Measurements from ENCODE around the gene HS6ST3. TPM values are rescaled to one million over a fixed set of nuclear protein-coding genes. Genes with fewer than 3 reads are reported as not detected.
A peak's percentile ranks its signal among the peaks of the same experiment; 100 is the strongest.
"Not testable (repeated sequence)": the region's sequence is repeated elsewhere in the genome, so short reads cannot be mapped to it uniquely, and the experiment has no call there.

Gene HS6ST3
- under 1 TPM in 2 of 4 donors, not detected in 2; 0.16 to 0.27 TPM for total RNA-seq

- in situ Hi-C loops (cut with MboI; ENCODE audit: low pct_ligation_motif_present in 1 of 4, low pct_unique_long_range_greater_than_20kb in 1 of 4, low sequenced_read_pairs in 3 of 4): no loop called here
- DNase-seq: no peak
- H3K27me3 ChIP-seq: peaks cover 79% of the 10 kb centered on the region
- H3K9me3 ChIP-seq: no peaks in the 10 kb centered on the region
- no peak within 1 kb of the TSS for H3K27ac ChIP-seq
- peak within 1 kb of the TSS in 3 of 4 donors; percentile 22 to 57 (median 33) for H3K4me3 ChIP-seq
- H3K4me1 ChIP-seq: peaks cover 3 to 10% (median 6%) of the 10 kb centered on the region in 4 donors
- intact Hi-C loops (cut with DNase I; ENCODE audit: low total_unique reads): no loop called here
- TF ChIP-seq POLR2A (IDR thresholded peaks at IDR 0.05): no peak
- no peak for TF ChIP-seq CTCF (IDR thresholded peaks at IDR 0.05)
- no peak for TF ChIP-seq POLR2AphosphoS5 (IDR thresholded peaks at IDR 0.05)
- TF ChIP-seq EP300 (IDR thresholded peaks at IDR 0.05; ENCODE audit: low read depth): no peak
- WGBS, 2 donors (ENCODE audit: low coverage in 1 of 2): 3 to 20% methylated on average over 2 to 35 of the region's 35 CpGs
- H3K36me3 ChIP-seq: no peaks in the 10 kb centered on the region
Measured at GRCh38 chr13:96089749-96090239, at the start of gene HS6ST3. Gene HS6ST3, plus strand, starts transcription at chr13:96090107.

GRCh38 chr13:96041326-96042110 lies 48.4 kb upstream of the HS6ST3 start:
- no peaks in the 10 kb centered on the region for H3K27me3 ChIP-seq
- WGBS, 2 donors (ENCODE audit: low coverage in 1 of 2): 90% methylated on average over 4 of the region's 4 CpGs; no CpG with 5 or more reads in 1 of the 2 donors
- H3K4me3 ChIP-seq: no peak overlapping the region
- no peaks in the 10 kb centered on the region for H3K36me3 ChIP-seq
- H3K9me3 ChIP-seq: peaks cover 0 to 4% of the 10 kb centered on the region in 2 donors
- H3K4me1 ChIP-seq: no peaks in the 10 kb centered on the region
- in situ Hi-C loops (cut with MboI; ENCODE audit: low pct_ligation_motif_present in 1 of 4, low pct_unique_long_range_greater_than_20kb in 1 of 4, low sequenced_read_pairs in 3 of 4) (loop anchor here in 2 of 4 donors (25.0 kb wide), 2 partner anchors 771 to 921 kb away; no protein-coding TSS in a partner anchor), intact Hi-C loops (cut with DNase I; ENCODE audit: low total_unique reads) (no loop called here)
- H3K27ac ChIP-seq: no peak overlapping the region
- DNase-seq: no peak
- TF ChIP-seq CTCF (IDR thresholded peaks at IDR 0.05): no peak
- no peak for TF ChIP-seq POLR2AphosphoS5 (IDR thresholded peaks at IDR 0.05)
- no peak for TF ChIP-seq EP300 (IDR thresholded peaks at IDR 0.05; ENCODE audit: low read depth)
- TF ChIP-seq POLR2A (IDR thresholded peaks at IDR 0.05): no peak

GRCh38 chr13:96044238-96044637 lies 45.7 kb upstream of the HS6ST3 start:
- intact Hi-C loops (cut with DNase I; ENCODE audit: low total_unique reads) (no loop called here), in situ Hi-C loops (cut with MboI; ENCODE audit: low pct_ligation_motif_present in 1 of 4, low pct_unique_long_range_greater_than_20kb in 1 of 4, low sequenced_read_pairs in 3 of 4) (loop anchor here in 2 of 4 donors (25.0 kb wide), 2 partner anchors 768 to 918 kb away; no protein-coding TSS in a partner anchor)
- H3K27me3 ChIP-seq: no peaks in the 10 kb centered on the region
- H3K36me3 ChIP-seq: no peaks in the 10 kb centered on the region
- TF ChIP-seq POLR2AphosphoS5 (IDR thresholded peaks at IDR 0.05): no peak
- no peak for TF ChIP-seq EP300 (IDR thresholded peaks at IDR 0.05; ENCODE audit: low read depth)
- H3K4me1 ChIP-seq: no peaks in the 10 kb centered on the region
- 75 to 83% methylated on average over 1 of the region's 1 CpG for WGBS, 2 donors (ENCODE audit: low coverage in 1 of 2)
- H3K27ac ChIP-seq: no peak overlapping the region
- H3K4me3 ChIP-seq: no peak overlapping the region
- H3K9me3 ChIP-seq: peaks cover 0 to 4% of the 10 kb centered on the region in 2 donors
- DNase-seq: no peak

- H3K36me3 ChIP-seq; H3K4me1 ChIP-seq; H3K27me3 ChIP-seq; H3K27ac ChIP-seq; intact Hi-C loops (cut with DNase I; ENCODE audit: low total_unique reads); DNase-seq; H3K4me3 ChIP-seq; H3K9me3 ChIP-seq: not testable (repeated sequence)
- WGBS, 2 donors (ENCODE audit: low coverage in 1 of 2): 98% methylated on average over 16 of the region's 16 CpGs; no CpG with 5 or more reads in 1 of the 2 donors
- in situ Hi-C loops (cut with MboI; ENCODE audit: low pct_ligation_motif_present in 1 of 4, low pct_unique_long_range_greater_than_20kb in 1 of 4, low sequenced_read_pairs in 3 of 4): loop anchor here in 2 of 4 donors (25.0 kb wide), 2 partner anchors 766 to 916 kb away; no protein-coding TSS in a partner anchor
Measured at GRCh38 chr13:96046449-96047126, 43.3 kb upstream of the HS6ST3 start.

GRCh38 chr13:96050955-96051354 lies 39.0 kb upstream of the HS6ST3 start:
- H3K4me1 ChIP-seq; in situ Hi-C loops (cut with MboI; ENCODE audit: low pct_ligation_motif_present in 1 of 4, low pct_unique_long_range_greater_than_20kb in 1 of 4, low sequenced_read_pairs in 3 of 4); H3K27ac ChIP-seq; H3K4me3 ChIP-seq; H3K27me3 ChIP-seq; H3K36me3 ChIP-seq; intact Hi-C loops (cut with DNase I; ENCODE audit: low total_unique reads); H3K9me3 ChIP-seq; DNase-seq: not testable (repeated sequence)
- 83 to 92% methylated on average over 1 to 4 of the region's 4 CpGs for WGBS, 2 donors (ENCODE audit: low coverage in 1 of 2)

- H3K4me3 ChIP-seq; DNase-seq; H3K4me1 ChIP-seq; intact Hi-C loops (cut with DNase I; ENCODE audit: low total_unique reads); in situ Hi-C loops (cut with MboI; ENCODE audit: low pct_ligation_motif_present in 1 of 4, low pct_unique_long_range_greater_than_20kb in 1 of 4, low sequenced_read_pairs in 3 of 4); H3K9me3 ChIP-seq; H3K27me3 ChIP-seq; H3K36me3 ChIP-seq; H3K27ac ChIP-seq: not testable (repeated sequence)
- 93 to 100% methylated on average over 2 to 5 of the region's 5 CpGs for WGBS, 2 donors (ENCODE audit: low coverage in 1 of 2)
Measured at GRCh38 chr13:96051491-96051890, 38.4 kb upstream of the HS6ST3 start.

- in situ Hi-C loops (cut with MboI; ENCODE audit: low pct_ligation_motif_present in 1 of 4, low pct_unique_long_range_greater_than_20kb in 1 of 4, low sequenced_read_pairs in 3 of 4): not testable (repeated sequence)
Measured at GRCh38 chr13:96051946-96052345, 38.0 kb upstream of the HS6ST3 start.

More at GRCh38 chr13:96051946-96052345, 38.0 kb upstream of the HS6ST3 start:
- H3K27ac ChIP-seq; H3K4me1 ChIP-seq; intact Hi-C loops (cut with DNase I; ENCODE audit: low total_unique reads); H3K9me3 ChIP-seq; DNase-seq; H3K27me3 ChIP-seq; H3K4me3 ChIP-seq; H3K36me3 ChIP-seq: not testable (repeated sequence)
- 83 to 89% methylated on average over 3 of the region's 3 CpGs for WGBS, 2 donors (ENCODE audit: low coverage in 1 of 2)

Data from transverse colon (tissue), 4 donors.